OCI-LY7 (cell line): Measurements from ENCODE around the gene ADGRL2. TPM values are rescaled to one million over a fixed set of nuclear protein-coding genes. Genes with fewer than 3 reads are reported as not detected.
"Not testable (repeated sequence)": the region's sequence is repeated elsewhere in the genome, so short reads cannot be mapped to it uniquely, and the experiment has no call there.

Experiments used
- BruUV-seq: library from RNA; stranded (reverse); fragments of 400-500 nt; replicated peaks from 2 replicates; lab custom pipeline; 2021; lab: Mats Ljungman, UMichigan
- CTCF ChIA-PET: fragments of 300-600 bp; sonication (Branson Sonifier 250); formaldehyde crosslinking; loops from one replicate; lab custom pipeline; 2022; ENCODE audit warnings: antibody characterized with exemption; ENCODE audit not compliant: unreplicated experiment; lab: Charles Lee
- POLR2A ChIA-PET: fragments of 300-600 bp; sonication (Branson Sonifier 250); formaldehyde crosslinking; loops from one replicate; lab custom pipeline; 2022; ENCODE audit warnings: antibody characterized with exemption; lab: Charles Lee
- DNase-seq: peaks from one replicate; pipeline ENCODE4 v3.0.0-alpha.2; 2015; ENCODE audit warnings: low spot score
- H2AFZ ChIP-seq: fragments of 200-600 bp; sonication (generic), shearing (Covaris generic); 2 replicates; pipeline ENCODE4 v1.6.1; 2014; ENCODE audit warnings: mild to moderate bottlenecking, antibody characterized with exemption, low read length, moderate library complexity
- H3K27ac ChIP-seq: fragments of 200-600 bp; sonication (generic); 2 replicates; pipeline ENCODE4 v1.5.1; 2014; ENCODE audit warnings: mixed run types, low read depth, mild to moderate bottlenecking, moderate library complexity, low read length, inconsistent platforms; ENCODE audit not compliant: poor library complexity, severe bottlenecking
- H3K36me3 ChIP-seq: fragments of 200-600 bp; sonication (generic); 2 replicates; pipeline ENCODE4 v1.6.1; 2014; ENCODE audit warnings: mild to moderate bottlenecking, antibody characterized with exemption, low read length, moderate library complexity, mixed read lengths; ENCODE audit not compliant: insufficient read depth
- H3K4me1 ChIP-seq: fragments of 200-600 bp; sonication (generic); 2 replicates; pipeline ENCODE4 v1.5.1; 2014; ENCODE audit warnings: mild to moderate bottlenecking, low read length; ENCODE audit not compliant: insufficient read depth, poor library complexity, severe bottlenecking
- H3K4me2 ChIP-seq: fragments of 200-600 bp; sonication (generic); 2 replicates; pipeline ENCODE4 v1.6.1; 2014; ENCODE audit warnings: mild to moderate bottlenecking, low read length
- H3K4me3 ChIP-seq: fragments of 200-600 bp; sonication (generic); 2 replicates; pipeline ENCODE4 v1.5.1; 2014; ENCODE audit warnings: mild to moderate bottlenecking, low read depth, low read length; ENCODE audit not compliant: poor library complexity, severe bottlenecking
- H3K79me2 ChIP-seq: fragments of 200-600 bp; sonication (generic); 2 replicates; pipeline ENCODE4 v1.6.1; 2016; ENCODE audit warnings: low read depth, mild to moderate bottlenecking, low read length, moderate library complexity, mixed read lengths; ENCODE audit not compliant: insufficient read depth
- H3K9me2 ChIP-seq: fragments of 200-600 bp; sonication (generic); 2 replicates; pipeline ENCODE4 v1.6.1; 2016; ENCODE audit warnings: mild to moderate bottlenecking, low read length, mixed read lengths; ENCODE audit not compliant: insufficient read depth
- H3K9me3 ChIP-seq: fragments of 200-600 bp; sonication (generic); 2 replicates; pipeline ENCODE4 v1.6.1; 2014; ENCODE audit warnings: mild to moderate bottlenecking, mixed run types, low read length, mixed read lengths
- H4K20me1 ChIP-seq: fragments of 200-600 bp; sonication (generic); 2 replicates; pipeline ENCODE4 v1.6.1; 2014; ENCODE audit warnings: mild to moderate bottlenecking, antibody characterized with exemption, low read length, moderate library complexity, mixed read lengths; ENCODE audit not compliant: insufficient read depth
- EZH2phosphoT487 ChIP-seq: fragments of 200-600 bp; sonication (generic); IDR thresholded peaks from 2 replicates; pipeline ENCODE4 v1.6.1; 2018; ENCODE audit warnings: low read depth, borderline replicate concordance, mild to moderate bottlenecking, mixed run types, antibody characterized with exemption, low read length, moderate library complexity, mixed read lengths
- intact Hi-C: fragments of 100-400 bp; cut with micrococcal nuclease; formaldehyde crosslinking; loops from one replicate; pipeline ENCODE4 v1.10.0; 2022; ENCODE audit not compliant: unreplicated experiment
- total RNA-seq, 2 experiments: library from RNA; depleted of rRNA in 1 of 2; stranded (reverse); fragments of >200 nt in 1 of 2; shearing (Covaris generic) in 1 of 2; gene quantifications; 2 replicates each; pipeline ENCODE4 v1.2.3, GENCODE V29; 2014 to 2022
- TF ChIP-seq, protein P1 (sequence below): fragments of 200-600 bp; sonication (generic); conservative IDR thresholded peaks from 2 replicates; pipeline ENCODE4 v1.5.1; 2014; ENCODE audit warnings: mild to moderate bottlenecking, antibody characterized with exemption, low read length, moderate library complexity, mixed read lengths

The ADGRL2 gene
- total RNA-seq, 2 experiments from 2014 or later, result not detected

DNA sequence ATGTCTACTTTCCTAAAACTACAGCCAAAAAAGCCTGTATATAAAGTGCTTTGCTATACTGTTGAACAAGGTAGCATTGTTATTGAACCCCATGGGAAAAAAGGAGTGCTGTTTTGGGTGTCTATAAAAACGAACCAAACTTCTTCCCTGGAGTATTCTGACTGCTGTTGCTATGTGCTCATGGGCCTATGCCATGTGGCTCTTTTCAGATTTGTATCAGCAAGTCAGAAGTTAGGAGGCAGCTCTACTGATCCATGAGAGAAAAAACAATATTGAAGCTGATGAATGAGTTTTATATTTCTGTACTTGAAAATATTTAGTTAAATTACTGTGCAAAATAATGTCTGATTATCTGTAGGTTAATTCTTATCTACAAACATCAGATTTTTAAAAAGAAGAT, 66.5 kb downstream of the ADGRL2 start:
- no peak for DNase-seq
- Histone ChIP-seq H4K20me1 (no peaks in the 10 kb centered on the region), H3K9me2 (no peaks in the 10 kb centered on the region), H3K4me3 (no peak overlapping the region), H2AFZ (no peak overlapping the region), H3K4me1 (no peaks in the 10 kb centered on the region), H3K4me2 (no peak overlapping the region), H3K9me3 (no peaks in the 10 kb centered on the region), H3K79me2 (no peaks in the 10 kb centered on the region), H3K27ac (no peak overlapping the region), H3K36me3 (no peaks in the 10 kb centered on the region)
- no peak for TF ChIP-seq EZH2phosphoT487
- ChIA-PET CTCF (no interaction called here), POLR2A (interaction anchor here (1.2 kb wide), 1 partner anchor 16 kb away, joined by 3 read pairs; no protein-coding TSS in a partner anchor)
- intact Hi-C loops, result no loop called here
- no TSS peak for BruUV-seq

DNA sequence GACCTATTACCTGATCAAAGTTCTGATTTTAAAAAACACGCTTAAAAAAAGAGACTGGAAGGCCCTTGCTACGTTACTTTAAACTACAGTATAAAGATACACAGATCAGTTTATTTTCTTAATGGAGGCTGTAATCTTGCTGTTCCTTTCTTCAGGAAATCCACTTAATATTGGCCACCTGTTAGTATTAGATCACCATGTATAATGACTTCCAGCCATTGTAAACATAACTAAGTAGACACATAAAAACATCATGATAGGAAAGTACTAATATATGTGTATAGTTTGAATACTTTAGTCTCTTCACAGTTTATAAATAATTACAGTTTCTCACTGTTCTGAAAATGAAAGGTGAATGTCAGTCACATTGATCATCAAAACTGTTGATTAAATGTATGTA, 68.6 kb downstream of the ADGRL2 start:
- no peak for DNase-seq
- TF ChIP-seq, protein P1, sequence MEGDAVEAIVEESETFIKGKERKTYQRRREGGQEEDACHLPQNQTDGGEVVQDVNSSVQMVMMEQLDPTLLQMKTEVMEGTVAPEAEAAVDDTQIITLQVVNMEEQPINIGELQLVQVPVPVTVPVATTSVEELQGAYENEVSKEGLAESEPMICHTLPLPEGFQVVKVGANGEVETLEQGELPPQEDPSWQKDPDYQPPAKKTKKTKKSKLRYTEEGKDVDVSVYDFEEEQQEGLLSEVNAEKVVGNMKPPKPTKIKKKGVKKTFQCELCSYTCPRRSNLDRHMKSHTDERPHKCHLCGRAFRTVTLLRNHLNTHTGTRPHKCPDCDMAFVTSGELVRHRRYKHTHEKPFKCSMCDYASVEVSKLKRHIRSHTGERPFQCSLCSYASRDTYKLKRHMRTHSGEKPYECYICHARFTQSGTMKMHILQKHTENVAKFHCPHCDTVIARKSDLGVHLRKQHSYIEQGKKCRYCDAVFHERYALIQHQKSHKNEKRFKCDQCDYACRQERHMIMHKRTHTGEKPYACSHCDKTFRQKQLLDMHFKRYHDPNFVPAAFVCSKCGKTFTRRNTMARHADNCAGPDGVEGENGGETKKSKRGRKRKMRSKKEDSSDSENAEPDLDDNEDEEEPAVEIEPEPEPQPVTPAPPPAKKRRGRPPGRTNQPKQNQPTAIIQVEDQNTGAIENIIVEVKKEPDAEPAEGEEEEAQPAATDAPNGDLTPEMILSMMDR, result no peak
- TF ChIP-seq EZH2phosphoT487, result no peak
- CTCF ChIA-PET, result no interaction called here
- BruUV-seq, result no TSS peak
- H3K4me3 ChIP-seq, result no peak overlapping the region
- H3K27ac ChIP-seq, result no peak overlapping the region
- POLR2A ChIA-PET, result interaction anchor here (0.5 kb wide), 1 partner anchor 35 kb away, joined by 3 read pairs; no protein-coding TSS in a partner anchor
- no peak overlapping the region for H2AFZ ChIP-seq
- no peaks in the 10 kb centered on the region for H3K36me3 ChIP-seq
- H3K4me1 ChIP-seq, result no peaks in the 10 kb centered on the region
- H4K20me1 ChIP-seq, result no peaks in the 10 kb centered on the region
- H3K79me2 ChIP-seq, result no peaks in the 10 kb centered on the region
- H3K9me2 ChIP-seq, result no peaks in the 10 kb centered on the region
- no peaks in the 10 kb centered on the region for H3K9me3 ChIP-seq
- no peak overlapping the region for H3K4me2 ChIP-seq
- intact Hi-C loops, result no loop called here

GRCh38 chr1:81871091-81871490, 70.4 kb downstream of the ADGRL2 start:
- H3K36me3 ChIP-seq, intact Hi-C loops, H3K4me3 ChIP-seq, BruUV-seq, DNase-seq, H3K4me2 ChIP-seq, H4K20me1 ChIP-seq, H3K9me3 ChIP-seq, H3K9me2 ChIP-seq, CTCF ChIA-PET, H3K27ac ChIP-seq, H3K4me1 ChIP-seq, POLR2A ChIA-PET, H3K79me2 ChIP-seq, H2AFZ ChIP-seq: not testable (repeated sequence)

DNA sequence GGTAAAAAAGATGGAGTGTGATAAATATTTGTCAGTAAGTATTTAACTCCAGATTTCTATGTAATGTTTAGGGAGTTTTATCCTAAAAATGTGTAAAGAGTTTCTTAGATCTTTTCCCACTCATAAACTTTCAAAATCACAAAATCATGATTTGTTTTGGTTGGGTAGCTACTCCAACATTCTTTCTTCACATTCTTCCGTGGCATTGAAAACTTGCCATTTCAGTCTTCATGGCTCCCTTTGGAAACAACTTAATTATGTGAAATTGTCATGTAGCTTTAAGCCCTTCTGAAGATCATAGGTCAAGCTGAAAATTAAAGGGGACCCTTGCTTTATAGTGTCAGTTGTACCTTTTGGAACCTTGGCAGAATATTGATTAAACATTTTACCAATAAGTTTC, 73.2 kb downstream of the ADGRL2 start:
- no peaks in the 10 kb centered on the region for H3K9me3 ChIP-seq
- TF ChIP-seq EZH2phosphoT487, result no peak
- TF ChIP-seq, protein P1, result no peak
- ChIA-PET CTCF (no interaction called here), POLR2A (interaction anchor here (0.5 kb wide), 1 partner anchor 523 kb away, joined by 4 read pairs; no protein-coding TSS in a partner anchor)
- DNase-seq, result no peak
- no peak overlapping the region for H3K4me3 ChIP-seq
- no TSS peak for BruUV-seq
- intact Hi-C loops, result no loop called here
- no peaks in the 10 kb centered on the region for H3K9me2 ChIP-seq
- no peak overlapping the region for H2AFZ ChIP-seq
- no peaks in the 10 kb centered on the region for H3K4me1 ChIP-seq
- H3K36me3 ChIP-seq, result no peaks in the 10 kb centered on the region
- no peaks in the 10 kb centered on the region for H4K20me1 ChIP-seq
- H3K27ac ChIP-seq, result no peak overlapping the region
- no peak overlapping the region for H3K4me2 ChIP-seq
- no peaks in the 10 kb centered on the region for H3K79me2 ChIP-seq
